DOHH2 (cell line): Measurements from ENCODE around the gene COL7A1.

Experiments
- EZH2phosphoT487 ChIP-seq: fragments of 200-600 bp; sonication (generic); IDR thresholded peaks from 2 replicates; pipeline ENCODE4 v1.6.1; 2017; ENCODE audit warnings: borderline replicate concordance, mild to moderate bottlenecking, antibody characterized with exemption, low read length, moderate library complexity, mixed read lengths
- TF ChIP-seq, protein P1 (sequence below): fragments of 200-600 bp; sonication (generic); IDR thresholded peaks from one replicate; pipeline ENCODE4 v1.5.1; 2014; ENCODE audit warnings: antibody characterized with exemption, mild to moderate bottlenecking, low read depth, low read length; ENCODE audit not compliant: poor library complexity, severe bottlenecking

DNA sequence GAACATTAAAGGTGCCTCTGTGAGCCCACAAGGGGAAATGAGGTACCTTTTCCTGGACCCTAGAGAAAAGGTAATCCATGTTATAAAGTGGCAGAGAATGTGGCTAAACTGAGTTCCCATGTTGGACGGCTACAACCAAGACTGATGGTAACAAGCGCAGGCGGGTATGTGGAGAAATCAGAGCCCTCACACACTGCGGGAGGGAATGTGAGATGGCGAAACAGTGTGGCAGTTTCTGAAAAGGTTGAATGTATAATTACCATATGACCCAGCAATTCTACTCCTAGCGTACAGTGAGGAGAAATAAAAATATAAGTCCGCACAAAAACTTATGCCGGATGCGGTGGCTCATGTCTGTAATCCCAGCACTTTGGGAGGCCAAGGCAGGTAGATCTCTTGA lies 67.1 kb downstream of the COL7A1 start:
- TF ChIP-seq, protein P1, sequence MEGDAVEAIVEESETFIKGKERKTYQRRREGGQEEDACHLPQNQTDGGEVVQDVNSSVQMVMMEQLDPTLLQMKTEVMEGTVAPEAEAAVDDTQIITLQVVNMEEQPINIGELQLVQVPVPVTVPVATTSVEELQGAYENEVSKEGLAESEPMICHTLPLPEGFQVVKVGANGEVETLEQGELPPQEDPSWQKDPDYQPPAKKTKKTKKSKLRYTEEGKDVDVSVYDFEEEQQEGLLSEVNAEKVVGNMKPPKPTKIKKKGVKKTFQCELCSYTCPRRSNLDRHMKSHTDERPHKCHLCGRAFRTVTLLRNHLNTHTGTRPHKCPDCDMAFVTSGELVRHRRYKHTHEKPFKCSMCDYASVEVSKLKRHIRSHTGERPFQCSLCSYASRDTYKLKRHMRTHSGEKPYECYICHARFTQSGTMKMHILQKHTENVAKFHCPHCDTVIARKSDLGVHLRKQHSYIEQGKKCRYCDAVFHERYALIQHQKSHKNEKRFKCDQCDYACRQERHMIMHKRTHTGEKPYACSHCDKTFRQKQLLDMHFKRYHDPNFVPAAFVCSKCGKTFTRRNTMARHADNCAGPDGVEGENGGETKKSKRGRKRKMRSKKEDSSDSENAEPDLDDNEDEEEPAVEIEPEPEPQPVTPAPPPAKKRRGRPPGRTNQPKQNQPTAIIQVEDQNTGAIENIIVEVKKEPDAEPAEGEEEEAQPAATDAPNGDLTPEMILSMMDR: no peak
- TF ChIP-seq EZH2phosphoT487: no peak
